ENCODE results near the gene SRA1. TPM values are rescaled to one million over a fixed set of nuclear protein-coding genes. Genes with fewer than 3 reads are reported as not detected.

Gene SRA1
- total and polyA plus RNA-seq, 2 of the 13 experiments (the other 11 are each of a cell fraction or from before 2014, with no cell fraction given) = 14.2 to 32.8 TPM

- TF ChIP-seq REST (IDR thresholded peaks at IDR 0.05; ENCODE audit: borderline replicate concordance in 1 of 2, low read depth in 1 of 2, low read length in 2 of 2) = peak in 1 of 2 experiments; percentile 61; a peak in 1 of 4 replicates
- no peak for TF ChIP-seq ZZZ3 (CRISPR knock-in tag; IDR thresholded peaks at IDR 0.05; ENCODE audit: borderline replicate concordance)
- no peak for TF ChIP-seq RCOR2 (CRISPR knock-in tag; IDR thresholded peaks at IDR 0.05)
- no peak for TF ChIP-seq SP2 (CRISPR knock-in tag; IDR thresholded peaks at IDR 0.05)
- no peak for TF ChIP-seq ZNF816 (CRISPR knock-in tag; IDR thresholded peaks at IDR 0.05; ENCODE audit: borderline replicate concordance)
- no peak; the same call in 1 of the 2 replicates for TF ChIP-seq MYC (CRISPR knock-in tag; IDR thresholded peaks at IDR 0.05; ENCODE audit: borderline replicate concordance)
- TF ChIP-seq RBM39 (IDR thresholded peaks at IDR 0.05; ENCODE audit: low read depth, low read length, poor library complexity, severe bottlenecking) = no peak
- TF ChIP-seq, protein P1, sequence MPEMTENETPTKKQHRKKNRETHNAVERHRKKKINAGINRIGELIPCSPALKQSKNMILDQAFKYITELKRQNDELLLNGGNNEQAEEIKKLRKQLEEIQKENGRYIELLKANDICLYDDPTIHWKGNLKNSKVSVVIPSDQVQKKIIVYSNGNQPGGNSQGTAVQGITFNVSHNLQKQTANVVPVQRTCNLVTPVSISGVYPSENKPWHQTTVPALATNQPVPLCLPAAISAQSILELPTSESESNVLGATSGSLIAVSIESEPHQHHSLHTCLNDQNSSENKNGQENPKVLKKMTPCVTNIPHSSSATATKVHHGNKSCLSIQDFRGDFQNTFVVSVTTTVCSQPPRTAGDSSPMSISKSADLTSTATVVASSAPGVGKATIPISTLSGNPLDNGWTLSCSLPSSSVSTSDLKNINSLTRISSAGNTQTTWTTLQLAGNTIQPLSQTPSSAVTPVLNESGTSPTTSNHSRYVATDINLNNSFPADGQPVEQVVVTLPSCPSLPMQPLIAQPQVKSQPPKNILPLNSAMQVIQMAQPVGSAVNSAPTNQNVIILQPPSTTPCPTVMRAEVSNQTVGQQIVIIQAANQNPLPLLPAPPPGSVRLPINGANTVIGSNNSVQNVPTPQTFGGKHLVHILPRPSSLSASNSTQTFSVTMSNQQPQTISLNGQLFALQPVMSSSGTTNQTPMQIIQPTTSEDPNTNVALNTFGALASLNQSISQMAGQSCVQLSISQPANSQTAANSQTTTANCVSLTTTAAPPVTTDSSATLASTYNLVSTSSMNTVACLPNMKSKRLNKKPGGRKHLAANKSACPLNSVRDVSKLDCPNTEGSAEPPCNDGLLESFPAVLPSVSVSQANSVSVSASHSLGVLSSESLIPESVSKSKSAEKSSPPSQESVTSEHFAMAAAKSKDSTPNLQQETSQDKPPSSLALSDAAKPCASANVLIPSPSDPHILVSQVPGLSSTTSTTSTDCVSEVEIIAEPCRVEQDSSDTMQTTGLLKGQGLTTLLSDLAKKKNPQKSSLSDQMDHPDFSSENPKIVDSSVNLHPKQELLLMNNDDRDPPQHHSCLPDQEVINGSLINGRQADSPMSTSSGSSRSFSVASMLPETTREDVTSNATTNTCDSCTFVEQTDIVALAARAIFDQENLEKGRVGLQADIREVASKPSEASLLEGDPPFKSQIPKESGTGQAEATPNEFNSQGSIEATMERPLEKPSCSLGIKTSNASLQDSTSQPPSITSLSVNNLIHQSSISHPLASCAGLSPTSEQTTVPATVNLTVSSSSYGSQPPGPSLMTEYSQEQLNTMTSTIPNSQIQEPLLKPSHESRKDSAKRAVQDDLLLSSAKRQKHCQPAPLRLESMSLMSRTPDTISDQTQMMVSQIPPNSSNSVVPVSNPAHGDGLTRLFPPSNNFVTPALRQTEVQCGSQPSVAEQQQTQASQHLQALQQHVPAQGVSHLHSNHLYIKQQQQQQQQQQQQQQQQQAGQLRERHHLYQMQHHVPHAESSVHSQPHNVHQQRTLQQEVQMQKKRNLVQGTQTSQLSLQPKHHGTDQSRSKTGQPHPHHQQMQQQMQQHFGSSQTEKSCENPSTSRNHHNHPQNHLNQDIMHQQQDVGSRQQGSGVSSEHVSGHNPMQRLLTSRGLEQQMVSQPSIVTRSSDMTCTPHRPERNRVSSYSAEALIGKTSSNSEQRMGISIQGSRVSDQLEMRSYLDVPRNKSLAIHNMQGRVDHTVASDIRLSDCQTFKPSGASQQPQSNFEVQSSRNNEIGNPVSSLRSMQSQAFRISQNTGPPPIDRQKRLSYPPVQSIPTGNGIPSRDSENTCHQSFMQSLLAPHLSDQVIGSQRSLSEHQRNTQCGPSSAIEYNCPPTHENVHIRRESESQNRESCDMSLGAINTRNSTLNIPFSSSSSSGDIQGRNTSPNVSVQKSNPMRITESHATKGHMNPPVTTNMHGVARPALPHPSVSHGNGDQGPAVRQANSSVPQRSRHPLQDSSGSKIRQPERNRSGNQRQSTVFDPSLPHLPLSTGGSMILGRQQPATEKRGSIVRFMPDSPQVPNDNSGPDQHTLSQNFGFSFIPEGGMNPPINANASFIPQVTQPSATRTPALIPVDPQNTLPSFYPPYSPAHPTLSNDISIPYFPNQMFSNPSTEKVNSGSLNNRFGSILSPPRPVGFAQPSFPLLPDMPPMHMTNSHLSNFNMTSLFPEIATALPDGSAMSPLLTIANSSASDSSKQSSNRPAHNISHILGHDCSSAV (CRISPR knock-in tag; IDR thresholded peaks at IDR 0.05; ENCODE audit: borderline replicate concordance) = no peak
- TF ChIP-seq ZNF530 (CRISPR knock-in tag; IDR thresholded peaks at IDR 0.05; ENCODE audit: low read depth) = no peak
- no peak; the same call in 1 of the 2 replicates for TF ChIP-seq ZNF607 (CRISPR knock-in tag; IDR thresholded peaks at IDR 0.05; ENCODE audit: borderline replicate concordance)
- TF ChIP-seq ZNF143 (CRISPR knock-in tag; IDR thresholded peaks at IDR 0.05) = no peak
- TF ChIP-seq ZFP41 (CRISPR knock-in tag; IDR thresholded peaks at IDR 0.05; ENCODE audit: borderline replicate concordance) = no peak
- TF ChIP-seq AHR (CRISPR knock-in tag; IDR thresholded peaks at IDR 0.05) = no peak
- no peak for TF ChIP-seq FOXP1 (IDR thresholded peaks at IDR 0.05)
- TF ChIP-seq FOXP1 (CRISPR knock-in tag; IDR thresholded peaks at IDR 0.05) = no peak; the same call in 1 of the 2 replicates
- TF ChIP-seq ZNF354B (CRISPR knock-in tag; IDR thresholded peaks at IDR 0.05) = no peak
- no peak for TF ChIP-seq ZNF703 (CRISPR knock-in tag; IDR thresholded peaks at IDR 0.05; ENCODE audit: borderline replicate concordance)
- no peak for TF ChIP-seq ARHGAP35 (CRISPR knock-in tag; IDR thresholded peaks at IDR 0.05; ENCODE audit: borderline replicate concordance)
- 0 out of 2 replicates have a peak, but pooled peaks have one; percentile 22 for TF ChIP-seq ARID2 (CRISPR knock-in tag; IDR thresholded peaks at IDR 0.05; ENCODE audit: borderline replicate concordance)
Observed at GRCh38 chr5:140546851-140547507, 10.3 kb downstream of the SRA1 start (continued).

All from HepG2 (cell line).